GM19351 (cell line): ENCODE measurements around the gene MADD.

Experiments
- ATAC-seq: cut with Tn5 transposase; IDR thresholded peaks from one replicate; pipeline ENCODE4 v1.9.1; 2021; ENCODE audit warnings: mild to moderate bottlenecking, moderate library complexity; ENCODE audit not compliant: unreplicated experiment

MADD gene

GRCh38 chr11:47337229-47337924 lies 67.4 kb downstream of the MADD start:
- ATAC-seq = no peak

GRCh38 chr11:47338396-47339241 lies 68.7 kb downstream of the MADD start:
- ATAC-seq = no peak

GRCh38 chr11:47340010-47340409 lies 70.1 kb downstream of the MADD start:
- no peak for ATAC-seq

GRCh38 chr11:47340980-47341775 lies 71.2 kb downstream of the MADD start:
- ATAC-seq = no peak

GRCh38 chr11:47342036-47342803 lies 72.3 kb downstream of the MADD start:
- ATAC-seq = no peak

GRCh38 chr11:47342854-47343253 lies 72.9 kb downstream of the MADD start:
- ATAC-seq = no peak

- ATAC-seq = no peak
Observed at GRCh38 chr11:47345890-47346563, 76.1 kb downstream of the MADD start.

- ATAC-seq = no peak
Observed at GRCh38 chr11:47347137-47347536, 77.2 kb downstream of the MADD start.

GRCh38 chr11:47348131-47348802 lies 78.3 kb downstream of the MADD start:
- ATAC-seq = no peak

GRCh38 chr11:47348859-47349258 lies 78.9 kb downstream of the MADD start:
- ATAC-seq = no peak

GRCh38 chr11:47349521-47350095 lies 79.7 kb downstream of the MADD start:
- no peak for ATAC-seq

- no peak for ATAC-seq
Observed at GRCh38 chr11:47350315-47350714, 80.4 kb downstream of the MADD start.

- no peak for ATAC-seq
Observed at GRCh38 chr11:47351156-47352126, 81.5 kb downstream of the MADD start.

- no peak for ATAC-seq
Observed at GRCh38 chr11:47352556-47352955, 82.6 kb downstream of the MADD start, which contains the start of gene MYBPC3. Gene MYBPC3, minus strand, starts transcription at chr11:47352702. Its CDS starts 55 bp downstream, at chr11:47352647.

- no peak for ATAC-seq
Observed at GRCh38 chr11:47353978-47354774, 84.2 kb downstream of the MADD start.

GRCh38 chr11:47354913-47355282 lies 85.0 kb downstream of the MADD start:
- no peak for ATAC-seq
